ENCODE measurements around the gene DEDD. TPM values are rescaled to one million over a fixed set of nuclear protein-coding genes. Genes with fewer than 3 reads are reported as not detected.

The DEDD gene
- 14.2 and 23.0 TPM in 2 replicates for total RNA-seq

GRCh38 chr1:161132410-161133219 lies at the start of gene DEDD:
Gene DEDD (minus strand): TSS chr1:161132667. CDS start chr1:161124462, 8,205 bp downstream.

GRCh38 chr1:161177112-161177935 lies 44.9 kb upstream of the DEDD start, which contains the start of gene B4GALT3:
Gene B4GALT3 (minus strand): TSS chr1:161177507. CDS start chr1:161176060, 1,447 bp downstream.

GRCh38 chr1:161165742-161166668 lies 33.5 kb upstream of the DEDD start, which contains the start of gene PPOX:
Gene PPOX (plus strand): TSS chr1:161166426. CDS start chr1:161166848, 422 bp downstream.

GRCh38 chr1:161159087-161159912 lies 26.8 kb upstream of the DEDD start, which contains the start of gene USP21:
Gene USP21 (plus strand): TSS chr1:161159500. CDS start chr1:161160641, 1,141 bp downstream.

GRCh38 chr1:161153682-161154337 lies 21.3 kb upstream of the DEDD start, which contains the start of gene UFC1:
Gene UFC1 (plus strand): TSS chr1:161153978. CDS start chr1:161153998, 20 bp downstream.

GRCh38 chr1:161117759-161118581 lies 14.5 kb downstream of the DEDD start, which contains the start of the genes NIT1 and PFDN2:
Gene NIT1 (plus strand): TSS chr1:161118105. CDS start chr1:161118177, 72 bp downstream.
Gene PFDN2 (minus strand): TSS chr1:161118037. CDS start chr1:161118026, 11 bp downstream.

GRCh38 chr1:161098210-161099068 lies 34.0 kb downstream of the DEDD start, which contains the start of gene KLHDC9:
Gene KLHDC9 (plus strand): TSS chr1:161098361. CDS start chr1:161098536, 175 bp downstream.

GRCh38 chr1:161089251-161089924 lies 43.1 kb downstream of the DEDD start, which contains the start of gene NECTIN4:
Gene NECTIN4 (minus strand): TSS chr1:161089558. CDS start chr1:161089296, 262 bp downstream.

Other genes starting within 250 kb of the DEDD start
- gene ITLN1, start 247.5 kb downstream of the DEDD start, total RNA-seq = not detected in 2 replicates
- not detected in 2 replicates for gene ITLN2, start 177.9 kb downstream of the DEDD start, total RNA-seq
- gene F11R, start 111.5 kb downstream of the DEDD start, total RNA-seq = 117 and 131 TPM in 2 replicates
- 110 and 112 TPM in 2 replicates for gene TSTD1, start 93.7 kb downstream of the DEDD start, total RNA-seq
- gene USF1, start 86.7 kb downstream of the DEDD start, total RNA-seq = 39.4 and 40.9 TPM in 2 replicates
- 0.19 and 0.28 TPM in 2 replicates for gene ARHGAP30, start 62.8 kb downstream of the DEDD start, total RNA-seq
- 43.1 and 50.0 TPM in 2 replicates for gene NECTIN4, start 43.1 kb downstream of the DEDD start, total RNA-seq
- 3.3 and 6.5 TPM in 2 replicates for gene KLHDC9, start 34.3 kb downstream of the DEDD start, total RNA-seq
- 76.4 and 100 TPM in 2 replicates for gene PFDN2, start 14.6 kb downstream of the DEDD start, total RNA-seq
- 32.2 and 35.6 TPM in 2 replicates for gene NIT1, start 14.6 kb downstream of the DEDD start, total RNA-seq
- 43.8 and 68.1 TPM in 2 replicates for gene UFC1, start 21.3 kb upstream of the DEDD start, total RNA-seq
- gene USP21, start 26.8 kb upstream of the DEDD start, total RNA-seq = 10.2 and 11.5 TPM in 2 replicates
- 12.6 and 14.7 TPM in 2 replicates for gene PPOX, start 33.8 kb upstream of the DEDD start, total RNA-seq
- gene B4GALT3, start 44.8 kb upstream of the DEDD start, total RNA-seq = 31.2 and 35.7 TPM in 2 replicates
- 0.05 and 0.07 TPM in 2 replicates for gene ADAMTS4, start 66.4 kb upstream of the DEDD start, total RNA-seq
- gene NDUFS2, start 69.7 kb upstream of the DEDD start, total RNA-seq = 87.7 and 96.5 TPM in 2 replicates
- 0.42 TPM in 1 of 2 replicates, not detected in the other for gene FCER1G, start 82.6 kb upstream of the DEDD start, total RNA-seq
- not detected in 2 replicates for gene APOA2, start 91.0 kb upstream of the DEDD start, total RNA-seq
- gene TOMM40L, start 93.4 kb upstream of the DEDD start, total RNA-seq = 11.2 and 14.1 TPM in 2 replicates
- gene NR1I3, start 105.5 kb upstream of the DEDD start, total RNA-seq = not detected in 2 replicates
- 1.3 and 1.9 TPM in 2 replicates for gene PCP4L1, start 126.1 kb upstream of the DEDD start, total RNA-seq
- 1.2 and 2.2 TPM in 2 replicates for gene MPZ, start 177.3 kb upstream of the DEDD start, total RNA-seq
- 45.1 and 53.2 TPM in 2 replicates for gene SDHC, start 181.7 kb upstream of the DEDD start, total RNA-seq
- gene CFAP126, start 235.2 kb upstream of the DEDD start, total RNA-seq = not detected in 2 replicates